ENCODE data around the gene DIP2B. TPM values are rescaled to one million over a fixed set of nuclear protein-coding genes. Genes with fewer than 3 reads are reported as not detected.

The DIP2B gene
- polyA plus RNA-seq, 3 donors = 3.5 to 12.3 (median 6.5) TPM

DNA sequence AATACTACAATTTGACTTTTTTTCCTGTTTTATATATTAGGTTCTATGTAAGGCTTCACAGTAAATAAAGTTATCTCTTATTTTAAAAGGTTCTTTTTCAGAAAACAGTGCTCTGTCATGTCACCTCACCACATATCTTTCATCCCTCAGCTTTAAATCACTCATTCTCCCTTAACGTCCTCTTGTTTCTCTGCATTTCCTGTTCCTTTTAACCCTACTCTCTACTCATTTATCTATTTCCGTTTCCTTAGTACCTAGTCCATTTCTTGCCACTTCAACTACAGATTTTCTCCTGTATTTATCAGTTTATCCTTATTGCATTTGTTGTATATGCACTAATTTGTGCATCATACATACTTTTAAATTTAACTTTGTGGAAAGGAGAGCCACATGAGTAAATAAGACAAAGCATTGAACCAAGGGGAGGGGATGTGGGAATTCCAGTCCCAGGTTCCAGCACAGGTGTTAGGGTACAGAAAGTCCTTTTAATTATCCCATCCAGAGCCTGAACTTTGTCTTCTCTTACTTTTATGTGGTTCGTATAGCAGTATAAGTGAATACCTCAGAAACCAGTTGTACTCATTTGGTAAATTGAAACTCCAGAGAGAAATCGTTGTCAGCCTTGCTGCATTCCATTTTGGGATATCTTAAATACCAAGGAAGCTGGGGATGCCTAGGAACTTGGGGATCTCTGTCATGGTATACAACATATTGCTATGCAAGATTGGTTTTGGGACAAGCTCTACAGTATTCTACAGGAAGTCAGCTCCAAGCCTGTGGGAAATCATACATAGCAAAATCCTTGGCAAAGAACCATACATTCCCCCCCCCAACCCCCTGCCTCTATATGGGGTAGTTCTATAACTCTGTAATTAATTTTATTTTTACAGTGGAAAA, 120.5 kb downstream of the DIP2B start:
- intact Hi-C loops (cut with micrococcal nuclease) = loop anchor here in 1 of 2 donors (10.0 kb wide), 1 partner anchor 50 kb away; no protein-coding TSS in a partner anchor
- WGBS (ENCODE audit: insufficient coverage) = no CpG with 5 or more reads among the region's 4 CpGs
- Histone ChIP-seq H3K27ac (ENCODE audit: low read depth in 1 of 2, low read length in 2 of 2) (peak overlapping the region in 1 of 2 donors; percentile 23), H3K9me3 (replicated peaks in 1 of 2; ENCODE audit: control insufficient read depth in 1 of 2, insufficient read depth in 1 of 2, low read length in 2 of 2) (no peaks in the 10 kb centered on the region), H4K20me1 (ENCODE audit: insufficient read depth, low read length) (peaks cover 74% of the 10 kb centered on the region), H3K27me3 (ENCODE audit: control insufficient read depth in 2 of 2, insufficient read depth in 2 of 2, low read length in 2 of 2) (no peaks in the 10 kb centered on the region), H3K4me1 (ENCODE audit: control insufficient read depth in 1 of 2, insufficient read depth in 2 of 2, low read length in 2 of 2) (peaks cover 26 to 32% of the 10 kb centered on the region in 2 donors), H3K4me2 (replicated peaks; ENCODE audit: extremely low read depth, low read length, poor library complexity, severe bottlenecking) (peak overlapping the region; percentile 53), H3K4me3 (replicated peaks in 1 of 3; ENCODE audit: low read depth in 2 of 3, low read length in 3 of 3) (peak overlapping the region in 1 of 3 experiments; percentile 12), H3K36me3 (replicated peaks in 1 of 2; ENCODE audit: control insufficient read depth in 1 of 2, insufficient read depth in 2 of 2, low read length in 2 of 2) (peaks cover 11 to 23% of the 10 kb centered on the region in 2 donors), H3K9ac (ENCODE audit: insufficient read depth, low read length, poor library complexity, severe bottlenecking) (no peak overlapping the region), H2AFZ (ENCODE audit: insufficient read depth, low read depth, low read length, poor library complexity, severe bottlenecking) (no peak overlapping the region), H3K79me2 (ENCODE audit: insufficient read depth, low read length) (peaks cover 66% of the 10 kb centered on the region)
- Mint-ChIP-seq H3K9me3 (no peaks in the 10 kb centered on the region), H3K36me3 (peaks cover 17 to 26% of the 10 kb centered on the region in 2 donors), H3K27ac (peak overlapping the region in 4 of 7 donors; percentile 35 to 78 (median 60)), H3K4me3 (no peak overlapping the region), H3K4me1 (peaks cover 47% of the 10 kb centered on the region), H3K27me3 (ENCODE audit: low read depth in 3 of 3) (peaks cover 0 to 2% (median 1%) of the 10 kb centered on the region in 3 donors)
- DNase-seq = no peak
- TF ChIP-seq, protein P1, sequence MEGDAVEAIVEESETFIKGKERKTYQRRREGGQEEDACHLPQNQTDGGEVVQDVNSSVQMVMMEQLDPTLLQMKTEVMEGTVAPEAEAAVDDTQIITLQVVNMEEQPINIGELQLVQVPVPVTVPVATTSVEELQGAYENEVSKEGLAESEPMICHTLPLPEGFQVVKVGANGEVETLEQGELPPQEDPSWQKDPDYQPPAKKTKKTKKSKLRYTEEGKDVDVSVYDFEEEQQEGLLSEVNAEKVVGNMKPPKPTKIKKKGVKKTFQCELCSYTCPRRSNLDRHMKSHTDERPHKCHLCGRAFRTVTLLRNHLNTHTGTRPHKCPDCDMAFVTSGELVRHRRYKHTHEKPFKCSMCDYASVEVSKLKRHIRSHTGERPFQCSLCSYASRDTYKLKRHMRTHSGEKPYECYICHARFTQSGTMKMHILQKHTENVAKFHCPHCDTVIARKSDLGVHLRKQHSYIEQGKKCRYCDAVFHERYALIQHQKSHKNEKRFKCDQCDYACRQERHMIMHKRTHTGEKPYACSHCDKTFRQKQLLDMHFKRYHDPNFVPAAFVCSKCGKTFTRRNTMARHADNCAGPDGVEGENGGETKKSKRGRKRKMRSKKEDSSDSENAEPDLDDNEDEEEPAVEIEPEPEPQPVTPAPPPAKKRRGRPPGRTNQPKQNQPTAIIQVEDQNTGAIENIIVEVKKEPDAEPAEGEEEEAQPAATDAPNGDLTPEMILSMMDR (IDR thresholded peaks at IDR 0.05) = no peak

DNA sequence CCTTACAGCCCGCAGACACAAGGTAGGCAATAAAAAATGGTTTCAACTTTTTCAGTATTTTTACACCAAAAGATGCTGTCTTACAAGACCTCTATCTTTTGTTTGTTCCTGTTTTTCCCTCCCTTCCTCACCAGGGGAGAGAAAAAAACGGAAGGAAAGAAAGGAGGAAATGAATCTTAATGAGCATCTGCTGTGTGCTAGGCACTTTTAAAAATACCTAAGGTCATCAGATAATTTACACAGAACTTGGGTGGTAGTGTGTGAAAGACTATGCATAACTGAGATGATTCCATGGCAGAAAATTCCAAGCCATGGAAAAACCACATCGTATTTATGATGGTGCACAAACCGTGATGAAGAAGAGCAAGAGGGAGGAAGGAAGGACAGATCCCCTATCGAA, 121.2 kb downstream of the DIP2B start:
- peaks cover 61% of the 10 kb centered on the region for H3K79me2 ChIP-seq (ENCODE audit: insufficient read depth, low read length)
- H3K27ac Mint-ChIP-seq = peak overlapping the region in 6 of 7 donors; percentile 2 to 81 (median 56)

More for the DNA sequence above, 121.2 kb downstream of the DIP2B start:
- H3K4me3 Mint-ChIP-seq = peak overlapping the region in 1 of 2 donors; percentile 73
- H3K9me3 Mint-ChIP-seq = no peaks in the 10 kb centered on the region
- no peak overlapping the region for H2AFZ ChIP-seq (ENCODE audit: insufficient read depth, low read depth, low read length, poor library complexity, severe bottlenecking)
- WGBS (ENCODE audit: insufficient coverage) = no CpG with 5 or more reads among the region's 5 CpGs
- peaks cover 26 to 32% of the 10 kb centered on the region in 2 donors for H3K4me1 ChIP-seq (ENCODE audit: control insufficient read depth in 1 of 2, insufficient read depth in 2 of 2, low read length in 2 of 2)
- no peaks in the 10 kb centered on the region for H3K27me3 ChIP-seq (ENCODE audit: control insufficient read depth in 2 of 2, insufficient read depth in 2 of 2, low read length in 2 of 2)
- H3K4me1 Mint-ChIP-seq = peaks cover 41% of the 10 kb centered on the region
- DNase-seq = peak; percentile 37 to 67 (median 62)
- peak overlapping the region in 1 of 2 donors; percentile 23 for H3K27ac ChIP-seq (ENCODE audit: low read depth in 1 of 2, low read length in 2 of 2)
- H3K36me3 ChIP-seq (replicated peaks in 1 of 2; ENCODE audit: control insufficient read depth in 1 of 2, insufficient read depth in 2 of 2, low read length in 2 of 2) = peaks cover 11 to 29% of the 10 kb centered on the region in 2 donors
- H3K27me3 Mint-ChIP-seq (ENCODE audit: low read depth in 3 of 3) = peaks cover 0 to 2% (median 0%) of the 10 kb centered on the region in 3 donors
- peaks cover 67% of the 10 kb centered on the region for H4K20me1 ChIP-seq (ENCODE audit: insufficient read depth, low read length)
- peaks cover 19 to 30% of the 10 kb centered on the region in 2 donors for H3K36me3 Mint-ChIP-seq
- intact Hi-C loops (cut with micrococcal nuclease) = loop anchor here in 1 of 2 donors (10.0 kb wide), 1 partner anchor 51 kb away; no protein-coding TSS in a partner anchor
- TF ChIP-seq, protein P1 (IDR thresholded peaks at IDR 0.05) = no peak
- no peaks in the 10 kb centered on the region for H3K9me3 ChIP-seq (replicated peaks in 1 of 2; ENCODE audit: control insufficient read depth in 1 of 2, insufficient read depth in 1 of 2, low read length in 2 of 2)
- H3K9ac ChIP-seq (ENCODE audit: insufficient read depth, low read length, poor library complexity, severe bottlenecking) = no peak overlapping the region
- peak overlapping the region; percentile 53 for H3K4me2 ChIP-seq (replicated peaks; ENCODE audit: extremely low read depth, low read length, poor library complexity, severe bottlenecking)
- H3K4me3 ChIP-seq (replicated peaks in 1 of 3; ENCODE audit: low read depth in 2 of 3, low read length in 3 of 3) = peak overlapping the region in 1 of 3 experiments; percentile 12

Data from CD14-positive monocyte (primary cell).